Stimulated activated CD8-positive, alpha-beta memory T cell treated with anti-CD3 and anti-CD28 coated beads, Interleukin-12 subunit alpha, Interleukin-12 subunit beta, amount 100 ng/mL, for 1 hour (primary cell): ENCODE results near the gene UBE2Q2.
"Not testable (repeated sequence)": the region's sequence is repeated elsewhere in the genome, so short reads cannot be mapped to it uniquely, and the experiment has no call there.

ENCODE experiments used
- DNase-seq: peaks from one replicate; pipeline ENCODE4 v3.0.0-alpha.2; 2020; ENCODE audit warnings: low read depth

Gene UBE2Q2

GRCh38 chr15:75864213-75865059 is 21.2 kb downstream of the UBE2Q2 start:
- no peak for DNase-seq

GRCh38 chr15:75866045-75866444 is 22.8 kb downstream of the UBE2Q2 start:
- DNase-seq = not testable (repeated sequence)

DNA sequence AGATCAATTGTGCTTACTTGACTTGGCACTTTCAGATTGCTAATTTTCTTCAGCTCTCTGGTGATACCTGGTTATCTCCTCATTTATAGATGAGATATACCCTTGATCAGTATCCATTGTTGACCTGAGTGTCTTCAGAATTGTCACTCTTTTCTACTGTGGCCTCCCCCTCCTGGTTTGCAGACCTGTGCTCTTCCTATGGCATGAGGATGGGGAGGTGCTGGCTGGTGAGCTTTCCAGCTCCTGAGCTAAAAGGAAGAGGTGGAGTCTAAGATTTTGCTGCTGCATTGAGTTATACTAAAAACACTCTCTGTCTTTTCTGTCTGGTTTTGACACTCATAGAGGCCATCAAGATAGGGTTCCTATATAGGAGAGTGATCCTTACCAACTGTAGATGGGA is 23.7 kb downstream of the UBE2Q2 start:
- no peak for DNase-seq

GRCh38 chr15:75867449-75867848 is 24.2 kb downstream of the UBE2Q2 start:
- no peak for DNase-seq

DNA sequence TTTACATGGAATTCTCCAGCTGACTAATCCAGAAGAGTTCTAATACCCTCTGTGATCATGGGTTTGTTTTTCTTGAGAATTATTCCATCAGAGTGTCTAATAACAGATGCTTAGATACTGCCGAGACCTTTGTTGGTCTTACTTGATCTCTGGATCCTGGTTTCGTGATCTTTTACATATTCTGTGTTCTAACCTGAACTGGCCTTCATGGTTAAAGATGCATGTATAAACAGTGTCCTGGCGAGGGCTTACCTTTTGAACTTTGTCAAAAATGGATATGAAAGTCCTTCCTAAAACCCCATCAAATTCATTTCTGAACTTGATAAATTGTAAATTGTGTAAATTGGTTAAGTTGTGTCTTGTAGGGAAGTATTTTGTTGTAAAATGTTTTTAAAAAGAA is 24.8 kb downstream of the UBE2Q2 start:
- no peak for DNase-seq

DNA sequence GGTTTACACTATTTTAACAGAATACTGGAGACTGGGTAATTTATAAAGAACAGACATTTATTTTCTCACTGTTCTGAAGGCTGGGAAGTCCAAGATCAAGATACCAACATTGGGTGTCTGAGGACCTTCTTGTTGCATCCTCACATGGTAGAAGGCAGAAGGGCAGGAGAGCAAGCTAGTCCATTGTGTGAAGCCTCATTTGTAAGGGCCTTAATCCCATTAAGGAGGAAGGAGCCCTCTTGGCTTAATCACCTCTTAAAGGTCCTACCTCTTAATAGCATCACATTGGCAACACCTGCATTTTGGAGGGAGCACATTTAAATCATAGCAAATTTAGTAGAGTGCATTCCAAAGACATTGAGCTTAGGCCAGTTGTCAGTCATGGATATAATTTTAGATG is 26.2 kb downstream of the UBE2Q2 start:
- DNase-seq = no peak

- not testable (repeated sequence) for DNase-seq
Measured at GRCh38 chr15:75871589-75871988, 28.3 kb downstream of the UBE2Q2 start.

DNA sequence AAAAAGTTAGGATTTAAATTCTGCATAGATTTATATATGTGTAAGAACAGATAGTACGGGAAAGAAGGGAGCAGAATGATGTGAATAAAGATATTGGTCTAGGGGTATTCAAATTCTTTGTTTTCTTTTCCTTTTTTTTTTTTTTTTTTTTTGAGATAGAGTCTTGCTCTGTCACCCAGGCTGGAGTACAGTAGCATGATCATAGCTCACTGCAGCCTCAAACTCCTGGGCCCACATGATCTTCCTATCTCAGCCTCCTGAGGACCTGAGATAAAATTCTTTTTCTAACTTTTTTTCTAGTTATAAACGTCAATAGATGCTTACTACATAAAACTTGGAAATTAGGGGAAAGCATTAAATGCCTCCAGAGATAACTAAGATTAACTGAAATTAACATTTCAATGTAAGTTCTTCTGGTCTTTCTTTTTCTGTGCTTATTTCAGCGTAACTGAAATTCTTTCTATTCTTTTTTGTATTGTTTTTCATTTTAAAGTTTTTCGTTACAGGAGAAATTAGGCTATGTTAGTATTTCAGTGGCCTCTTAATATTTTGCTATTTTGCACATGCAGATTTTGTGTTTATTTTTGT is 29.2 kb downstream of the UBE2Q2 start:
- DNase-seq = no peak

GRCh38 chr15:75884041-75884440 is 40.8 kb downstream of the UBE2Q2 start:
- no peak for DNase-seq

- DNase-seq = no peak
Measured at GRCh38 chr15:75887178-75887577, 43.9 kb downstream of the UBE2Q2 start.

GRCh38 chr15:75891895-75892294 is 48.6 kb downstream of the UBE2Q2 start:
- no peak for DNase-seq

DNA sequence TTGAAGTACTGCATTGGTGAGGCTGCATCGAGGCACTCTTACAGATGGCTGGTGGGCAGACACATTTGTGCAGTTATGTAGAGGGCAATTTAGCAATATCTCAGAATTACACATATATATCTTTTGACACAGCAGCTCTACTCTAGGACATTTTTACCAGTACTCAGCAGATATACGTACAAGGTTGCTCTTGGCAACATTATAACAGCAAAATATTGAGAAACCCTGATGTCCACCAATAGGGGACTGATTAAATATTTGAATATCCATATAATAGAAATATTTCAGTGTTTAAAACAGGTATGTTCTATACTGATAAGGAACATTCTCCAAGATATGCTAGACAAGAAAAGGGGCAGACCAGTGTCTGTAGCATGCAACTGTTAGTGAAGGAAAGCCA is 52.5 kb downstream of the UBE2Q2 start:
- DNase-seq = no peak

DNA sequence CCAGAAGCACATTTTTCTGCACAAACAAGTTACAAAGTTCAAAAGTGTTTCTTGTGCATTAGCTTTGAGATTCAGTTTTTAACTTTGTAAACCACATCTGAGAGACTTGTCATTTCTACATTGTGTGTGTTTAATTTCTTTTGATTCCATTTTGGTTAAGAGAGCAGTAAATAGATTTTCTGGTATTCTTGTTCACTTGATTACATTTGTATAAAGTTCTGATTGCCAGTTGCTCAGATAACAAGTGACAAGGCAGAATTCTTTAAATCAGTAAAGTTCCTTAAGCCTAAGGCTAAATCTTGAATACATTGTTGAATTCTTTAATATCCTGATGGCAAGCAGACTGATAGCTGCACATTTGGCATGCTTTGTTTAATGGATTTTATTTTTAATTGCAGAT is 57.3 kb downstream of the UBE2Q2 start:
- no peak for DNase-seq

- DNase-seq = no peak
Measured at GRCh38 chr15:75902129-75902557, 58.9 kb downstream of the UBE2Q2 start.

- peak; percentile 76 for DNase-seq
Measured at GRCh38 chr15:75903331-75904239, 60.3 kb downstream of the UBE2Q2 start, which contains the start of gene FBXO22. Gene FBXO22 (plus strand): TSS chr15:75903878. CDS start chr15:75903964, 86 bp downstream.

- DNase-seq = no peak
Measured at GRCh38 chr15:75905231-75905630, 62.0 kb downstream of the UBE2Q2 start.

DNA sequence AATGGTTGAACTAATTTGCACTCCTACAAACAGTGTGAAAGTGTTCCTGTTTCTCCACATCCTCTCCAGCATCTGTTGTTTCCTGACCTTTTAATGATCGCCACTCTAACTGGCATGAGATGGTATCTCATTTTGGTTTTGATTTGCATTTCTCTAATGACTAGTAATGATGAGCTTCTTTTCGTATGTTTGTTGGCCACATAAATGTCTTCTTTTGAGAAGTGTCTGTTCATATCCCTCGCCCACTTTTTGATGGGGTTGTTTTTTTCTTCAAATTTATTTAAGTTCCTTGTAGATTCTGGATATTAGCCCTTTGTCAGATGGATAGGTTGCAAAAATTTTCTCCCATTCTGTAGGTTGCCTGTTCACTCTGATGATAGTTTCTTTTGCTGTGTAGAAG is 67.1 kb downstream of the UBE2Q2 start:
- not testable (repeated sequence) for DNase-seq

DNA sequence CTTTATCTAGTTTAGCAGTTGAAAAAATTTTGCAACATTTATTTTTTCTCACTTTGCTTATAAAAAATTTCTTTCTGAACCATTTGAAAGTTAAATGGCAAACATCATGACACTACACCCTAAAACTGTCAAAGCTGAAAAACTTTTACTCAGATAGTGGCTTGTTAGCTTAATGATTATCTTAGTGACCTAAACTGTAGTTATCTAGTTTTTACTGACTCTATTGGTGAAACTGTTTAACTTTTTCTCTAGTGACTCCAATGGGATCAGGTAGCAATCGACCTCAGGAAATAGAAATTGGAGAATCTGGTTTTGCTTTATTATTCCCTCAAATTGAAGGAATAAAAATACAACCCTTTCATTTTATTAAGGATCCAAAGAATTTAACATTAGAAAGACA is 73.7 kb downstream of the UBE2Q2 start:
- DNase-seq = no peak

- DNase-seq = no peak
Measured at GRCh38 chr15:75918135-75918534, 74.9 kb downstream of the UBE2Q2 start.

- DNase-seq = no peak
Measured at GRCh38 chr15:75920079-75920478, 76.8 kb downstream of the UBE2Q2 start.

DNA sequence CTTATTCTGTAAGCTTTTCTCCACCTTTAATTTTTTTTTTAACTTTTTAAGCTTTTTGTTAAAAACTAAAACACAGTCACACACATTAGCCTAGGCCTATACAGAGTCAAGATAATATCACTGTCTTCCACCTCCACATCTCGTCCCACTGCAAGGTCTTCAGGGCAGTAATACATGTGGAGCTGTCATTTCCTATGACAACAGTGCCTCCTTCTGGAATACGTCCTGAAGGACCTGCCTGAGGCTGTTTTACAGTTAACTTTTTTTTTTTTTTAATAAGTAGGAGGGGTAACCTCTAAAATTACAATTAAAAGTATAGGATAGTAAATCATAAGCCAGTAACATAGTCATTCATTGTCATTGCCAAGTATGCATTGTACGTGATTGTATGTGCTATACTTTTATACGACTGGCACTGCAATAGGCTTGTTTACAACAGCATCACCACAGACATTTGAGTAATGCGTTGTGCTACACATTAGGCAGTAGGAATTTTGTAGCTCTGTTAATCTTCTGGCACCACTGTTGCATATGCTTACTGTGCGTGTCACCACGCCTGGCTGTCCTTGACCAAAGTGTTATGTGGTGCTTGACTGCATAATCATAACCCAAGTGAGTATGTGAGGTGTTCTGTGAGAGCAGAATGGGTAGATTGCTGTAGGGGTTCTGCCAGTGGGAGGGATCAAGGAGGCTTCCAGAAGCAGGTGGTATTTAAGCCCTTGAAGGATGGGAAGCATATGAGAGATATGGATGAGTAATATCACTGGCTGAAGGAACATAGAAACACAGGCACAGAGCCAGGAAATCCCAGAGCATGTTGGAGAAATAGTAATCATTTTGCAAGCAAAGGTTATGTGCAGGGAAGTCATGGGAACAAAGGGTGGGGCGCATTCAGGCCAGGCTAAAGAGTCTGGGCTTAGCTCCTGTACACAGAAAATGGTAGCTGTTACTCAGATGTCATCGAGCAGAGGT is 78.8 kb downstream of the UBE2Q2 start:
- no peak for DNase-seq
